IMR-90 (cell line): Measurements from ENCODE around the gene GRIN2A.

Experiments
- BHLHE40 ChIP-seq: fragments of 150-350 bp; IDR thresholded peaks from 2 replicates; pipeline ENCODE4 v1.6.1; 2016; ENCODE audit warnings: mild to moderate bottlenecking, low read depth, low read length
- CEBPB ChIP-seq: IDR thresholded peaks from 2 replicates; pipeline ENCODE4 v1.6.1; 2012; ENCODE audit warnings: low read depth, low read length, improper control_type of control experiment
- CHD1 ChIP-seq: IDR thresholded peaks from 2 replicates; pipeline ENCODE4 v1.6.1; 2012; ENCODE audit warnings: low read depth, low read length, improper control_type of control experiment
- FOS ChIP-seq: fragments of 150-350 bp; IDR thresholded peaks from 2 replicates; pipeline ENCODE4 v1.6.1; 2016; ENCODE audit warnings: low read depth, low read length
- MAFK ChIP-seq: IDR thresholded peaks from 2 replicates; pipeline ENCODE4 v1.6.1; 2012; ENCODE audit warnings: low read depth, low read length, improper control_type of control experiment
- MAZ ChIP-seq: IDR thresholded peaks from 2 replicates; pipeline ENCODE4 v1.6.1; 2012; ENCODE audit warnings: low read depth, mild to moderate bottlenecking, low read length, improper control_type of control experiment, moderate library complexity, borderline replicate concordance
- POLR2A ChIP-seq: IDR thresholded peaks from 2 replicates; pipeline ENCODE4 v1.6.1; 2012; ENCODE audit warnings: mild to moderate bottlenecking, low read depth, low read length
- RAD21 ChIP-seq: IDR thresholded peaks from 2 replicates; pipeline ENCODE4 v1.6.1; 2012; ENCODE audit warnings: low read length, improper control_type of control experiment
- RCOR1 ChIP-seq: IDR thresholded peaks from 2 replicates; pipeline ENCODE4 v1.6.1; 2012; ENCODE audit warnings: mild to moderate bottlenecking, low read length, improper control_type of control experiment; ENCODE audit not compliant: insufficient replicate concordance
- SMC3 ChIP-seq: fragments of 150-350 bp; IDR thresholded peaks from 2 replicates; pipeline ENCODE4 v1.6.1; 2016; ENCODE audit warnings: low read depth, mild to moderate bottlenecking, antibody characterized with exemption, low read length, moderate library complexity
- TF ChIP-seq, protein P1 (sequence below): conservative IDR thresholded peaks from 2 replicates; pipeline ENCODE4 v1.5.1; 2012; ENCODE audit warnings: mild to moderate bottlenecking, low read depth, low read length, improper control_type of control experiment
- TF ChIP-seq, protein P2 (sequence below): fragments of 150-350 bp; IDR thresholded peaks from 2 replicates; pipeline ENCODE4 v1.6.1; 2016; ENCODE audit warnings: low read depth, mild to moderate bottlenecking, low read length, moderate library complexity, borderline replicate concordance
- TF ChIP-seq, protein P3 (sequence below): fragments of 150-350 bp; IDR thresholded peaks from 2 replicates; pipeline ENCODE4 v1.6.1; 2017; ENCODE audit warnings: mild to moderate bottlenecking, antibody characterized with exemption, low read length, low read depth

DNA sequence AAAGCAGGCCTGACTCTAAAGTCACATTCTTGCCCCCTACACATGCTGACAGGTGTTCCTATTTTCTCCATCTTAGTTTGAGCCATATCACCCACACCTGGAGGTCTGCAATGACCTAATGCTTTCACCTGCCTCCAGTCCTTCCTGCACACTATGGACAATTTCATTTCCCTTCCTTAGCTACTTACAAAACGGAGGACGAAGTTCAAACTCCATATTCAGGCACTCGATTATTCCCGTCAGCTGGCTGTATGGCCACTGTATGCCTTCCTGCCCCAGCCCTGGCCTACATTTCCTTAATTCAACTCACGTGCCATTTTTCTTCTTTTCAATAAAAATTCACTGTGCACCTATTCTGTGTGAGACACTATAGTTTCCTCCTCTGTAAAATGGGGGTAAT is 44.9 kb downstream of the GRIN2A start:
- TF ChIP-seq, protein P1, sequence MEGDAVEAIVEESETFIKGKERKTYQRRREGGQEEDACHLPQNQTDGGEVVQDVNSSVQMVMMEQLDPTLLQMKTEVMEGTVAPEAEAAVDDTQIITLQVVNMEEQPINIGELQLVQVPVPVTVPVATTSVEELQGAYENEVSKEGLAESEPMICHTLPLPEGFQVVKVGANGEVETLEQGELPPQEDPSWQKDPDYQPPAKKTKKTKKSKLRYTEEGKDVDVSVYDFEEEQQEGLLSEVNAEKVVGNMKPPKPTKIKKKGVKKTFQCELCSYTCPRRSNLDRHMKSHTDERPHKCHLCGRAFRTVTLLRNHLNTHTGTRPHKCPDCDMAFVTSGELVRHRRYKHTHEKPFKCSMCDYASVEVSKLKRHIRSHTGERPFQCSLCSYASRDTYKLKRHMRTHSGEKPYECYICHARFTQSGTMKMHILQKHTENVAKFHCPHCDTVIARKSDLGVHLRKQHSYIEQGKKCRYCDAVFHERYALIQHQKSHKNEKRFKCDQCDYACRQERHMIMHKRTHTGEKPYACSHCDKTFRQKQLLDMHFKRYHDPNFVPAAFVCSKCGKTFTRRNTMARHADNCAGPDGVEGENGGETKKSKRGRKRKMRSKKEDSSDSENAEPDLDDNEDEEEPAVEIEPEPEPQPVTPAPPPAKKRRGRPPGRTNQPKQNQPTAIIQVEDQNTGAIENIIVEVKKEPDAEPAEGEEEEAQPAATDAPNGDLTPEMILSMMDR: no peak
- no peak for TF ChIP-seq MAFK
- TF ChIP-seq POLR2A: no peak
- TF ChIP-seq CEBPB: no peak
- TF ChIP-seq BHLHE40: no peak
- TF ChIP-seq RAD21: no peak
- TF ChIP-seq MAZ: no peak
- TF ChIP-seq RCOR1: no peak
- TF ChIP-seq, protein P2, sequence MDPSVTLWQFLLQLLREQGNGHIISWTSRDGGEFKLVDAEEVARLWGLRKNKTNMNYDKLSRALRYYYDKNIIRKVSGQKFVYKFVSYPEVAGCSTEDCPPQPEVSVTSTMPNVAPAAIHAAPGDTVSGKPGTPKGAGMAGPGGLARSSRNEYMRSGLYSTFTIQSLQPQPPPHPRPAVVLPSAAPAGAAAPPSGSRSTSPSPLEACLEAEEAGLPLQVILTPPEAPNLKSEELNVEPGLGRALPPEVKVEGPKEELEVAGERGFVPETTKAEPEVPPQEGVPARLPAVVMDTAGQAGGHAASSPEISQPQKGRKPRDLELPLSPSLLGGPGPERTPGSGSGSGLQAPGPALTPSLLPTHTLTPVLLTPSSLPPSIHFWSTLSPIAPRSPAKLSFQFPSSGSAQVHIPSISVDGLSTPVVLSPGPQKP: no peak
- TF ChIP-seq SMC3: no peak
- TF ChIP-seq, protein P3, sequence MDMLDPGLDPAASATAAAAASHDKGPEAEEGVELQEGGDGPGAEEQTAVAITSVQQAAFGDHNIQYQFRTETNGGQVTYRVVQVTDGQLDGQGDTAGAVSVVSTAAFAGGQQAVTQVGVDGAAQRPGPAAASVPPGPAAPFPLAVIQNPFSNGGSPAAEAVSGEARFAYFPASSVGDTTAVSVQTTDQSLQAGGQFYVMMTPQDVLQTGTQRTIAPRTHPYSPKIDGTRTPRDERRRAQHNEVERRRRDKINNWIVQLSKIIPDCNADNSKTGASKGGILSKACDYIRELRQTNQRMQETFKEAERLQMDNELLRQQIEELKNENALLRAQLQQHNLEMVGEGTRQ: no peak
- no peak for TF ChIP-seq FOS
- TF ChIP-seq CHD1: no peak
